Type B pancreatic cell (in vitro differentiated cells): ENCODE results near the gene RERE. TPM values are rescaled to one million over a fixed set of nuclear protein-coding genes. Genes with fewer than 3 reads are reported as not detected.
A peak's percentile ranks its signal among the peaks of the same experiment; 100 is the strongest.

Source experiments
- DNase-seq: peaks from one replicate; pipeline ENCODE4 v3.0.0; 2021; ENCODE audit warnings: mixed read lengths; ENCODE audit not compliant: unreplicated experiment; ENCODE audit errors: extremely low spot score
- H3K27ac Mint-ChIP-seq: 2 replicates; pipeline ENCODE4 v1.8.0; 2021; ENCODE audit warnings: mild to moderate bottlenecking, mixed read lengths
- H3K27me3 Mint-ChIP-seq: 2 replicates; pipeline ENCODE4 v1.8.0; 2021; ENCODE audit warnings: mixed read lengths
- H3K36me3 Mint-ChIP-seq: 2 replicates; pipeline ENCODE4 v1.8.0; 2021; ENCODE audit warnings: mixed read lengths
- H3K4me1 Mint-ChIP-seq: one replicate; pipeline ENCODE4 v1.8.0; 2021; ENCODE audit warnings: mixed read lengths; ENCODE audit not compliant: unreplicated experiment
- H3K4me3 Mint-ChIP-seq: 2 replicates; pipeline ENCODE4 v1.8.0; 2021; ENCODE audit warnings: mild to moderate bottlenecking, mixed read lengths
- H3K9me3 Mint-ChIP-seq: 2 replicates; pipeline ENCODE4 v1.8.0; 2021; ENCODE audit warnings: mixed read lengths
- total RNA-seq: library from RNA; stranded (reverse); gene quantifications from 2 replicates; pipeline ENCODE4 v1.2.1, GENCODE V29; 2021; ENCODE audit warnings: low replicate concordance
- TF ChIP-seq, protein P1 (sequence below): fragments of 200-600 bp; sonication (generic); conservative IDR thresholded peaks from 2 replicates; pipeline ENCODE4 v1.5.0; 2021; ENCODE audit warnings: antibody characterized with exemption, mild to moderate bottlenecking

The RERE gene
- total RNA-seq, 1 donor from 2014 or later: 141 TPM

DNA sequence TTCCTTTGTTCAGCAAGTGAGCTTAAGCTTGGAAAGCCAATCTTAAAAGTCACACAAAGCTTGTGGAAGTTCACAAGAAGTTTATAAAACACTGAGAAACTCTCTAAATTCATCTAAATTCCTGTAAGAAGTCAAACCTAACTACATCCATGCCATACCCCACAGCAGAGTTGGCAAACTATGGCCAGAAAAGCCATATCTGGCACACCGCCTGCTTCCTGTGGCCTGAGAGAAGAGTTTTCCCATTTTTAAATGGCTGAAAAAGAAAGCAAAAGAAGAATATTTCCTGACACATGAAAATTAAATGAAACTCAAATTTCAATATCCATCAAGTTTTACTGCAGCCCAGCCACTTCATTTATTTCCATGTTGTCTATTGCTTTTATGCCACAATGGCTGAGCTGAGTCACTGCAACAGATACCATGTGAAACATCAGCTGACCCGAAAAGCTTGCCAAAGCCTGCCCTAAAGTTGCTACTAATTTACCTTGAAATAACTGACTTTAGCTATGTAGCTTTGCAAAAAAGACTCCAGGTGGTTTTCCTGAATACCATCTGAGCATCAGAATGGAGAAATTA is 262.4 kb downstream of the RERE start:
- H3K4me3 Mint-ChIP-seq: no peak overlapping the region
- no peak for DNase-seq
- TF ChIP-seq, protein P1, sequence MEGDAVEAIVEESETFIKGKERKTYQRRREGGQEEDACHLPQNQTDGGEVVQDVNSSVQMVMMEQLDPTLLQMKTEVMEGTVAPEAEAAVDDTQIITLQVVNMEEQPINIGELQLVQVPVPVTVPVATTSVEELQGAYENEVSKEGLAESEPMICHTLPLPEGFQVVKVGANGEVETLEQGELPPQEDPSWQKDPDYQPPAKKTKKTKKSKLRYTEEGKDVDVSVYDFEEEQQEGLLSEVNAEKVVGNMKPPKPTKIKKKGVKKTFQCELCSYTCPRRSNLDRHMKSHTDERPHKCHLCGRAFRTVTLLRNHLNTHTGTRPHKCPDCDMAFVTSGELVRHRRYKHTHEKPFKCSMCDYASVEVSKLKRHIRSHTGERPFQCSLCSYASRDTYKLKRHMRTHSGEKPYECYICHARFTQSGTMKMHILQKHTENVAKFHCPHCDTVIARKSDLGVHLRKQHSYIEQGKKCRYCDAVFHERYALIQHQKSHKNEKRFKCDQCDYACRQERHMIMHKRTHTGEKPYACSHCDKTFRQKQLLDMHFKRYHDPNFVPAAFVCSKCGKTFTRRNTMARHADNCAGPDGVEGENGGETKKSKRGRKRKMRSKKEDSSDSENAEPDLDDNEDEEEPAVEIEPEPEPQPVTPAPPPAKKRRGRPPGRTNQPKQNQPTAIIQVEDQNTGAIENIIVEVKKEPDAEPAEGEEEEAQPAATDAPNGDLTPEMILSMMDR: no peak
- H3K36me3 Mint-ChIP-seq: peaks cover 22% of the 10 kb centered on the region
- H3K27me3 Mint-ChIP-seq: no peaks in the 10 kb centered on the region
- peak overlapping the region; percentile 6 for H3K27ac Mint-ChIP-seq
- H3K9me3 Mint-ChIP-seq: no peaks in the 10 kb centered on the region
- peaks cover 28% of the 10 kb centered on the region for H3K4me1 Mint-ChIP-seq

DNA sequence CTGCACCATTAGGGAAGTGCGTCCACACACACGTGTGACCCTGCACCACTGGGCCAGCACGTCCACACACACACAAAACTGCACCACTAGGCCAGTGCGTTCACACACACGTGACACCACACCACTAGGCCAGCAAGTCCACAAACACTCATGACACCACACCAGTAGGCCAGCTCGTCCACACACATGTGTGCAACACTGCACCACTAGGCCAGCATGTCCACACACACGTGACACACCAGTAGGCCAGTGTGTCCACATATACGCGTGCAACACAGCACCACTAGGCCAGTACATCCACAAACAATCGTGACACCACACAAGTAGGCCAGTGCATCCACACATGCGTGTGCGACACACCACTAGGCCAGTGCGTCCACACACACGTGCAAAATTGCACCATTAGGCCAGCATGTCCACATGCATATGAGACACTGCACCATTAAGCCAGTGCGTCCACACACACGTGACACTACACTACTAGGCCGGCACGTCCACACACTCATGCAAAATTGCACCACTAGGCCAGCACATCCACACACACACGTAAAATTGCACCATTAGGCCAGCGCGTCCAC is 264.5 kb downstream of the RERE start:
- no peak for DNase-seq
- H3K27me3 Mint-ChIP-seq: no peaks in the 10 kb centered on the region
- H3K4me3 Mint-ChIP-seq: peak overlapping the region; percentile 48
- H3K27ac Mint-ChIP-seq: peak overlapping the region; percentile 77
- peaks cover 25% of the 10 kb centered on the region for H3K36me3 Mint-ChIP-seq
- TF ChIP-seq, protein P1: no peak
- H3K9me3 Mint-ChIP-seq: no peaks in the 10 kb centered on the region
- peaks cover 38% of the 10 kb centered on the region for H3K4me1 Mint-ChIP-seq

DNA sequence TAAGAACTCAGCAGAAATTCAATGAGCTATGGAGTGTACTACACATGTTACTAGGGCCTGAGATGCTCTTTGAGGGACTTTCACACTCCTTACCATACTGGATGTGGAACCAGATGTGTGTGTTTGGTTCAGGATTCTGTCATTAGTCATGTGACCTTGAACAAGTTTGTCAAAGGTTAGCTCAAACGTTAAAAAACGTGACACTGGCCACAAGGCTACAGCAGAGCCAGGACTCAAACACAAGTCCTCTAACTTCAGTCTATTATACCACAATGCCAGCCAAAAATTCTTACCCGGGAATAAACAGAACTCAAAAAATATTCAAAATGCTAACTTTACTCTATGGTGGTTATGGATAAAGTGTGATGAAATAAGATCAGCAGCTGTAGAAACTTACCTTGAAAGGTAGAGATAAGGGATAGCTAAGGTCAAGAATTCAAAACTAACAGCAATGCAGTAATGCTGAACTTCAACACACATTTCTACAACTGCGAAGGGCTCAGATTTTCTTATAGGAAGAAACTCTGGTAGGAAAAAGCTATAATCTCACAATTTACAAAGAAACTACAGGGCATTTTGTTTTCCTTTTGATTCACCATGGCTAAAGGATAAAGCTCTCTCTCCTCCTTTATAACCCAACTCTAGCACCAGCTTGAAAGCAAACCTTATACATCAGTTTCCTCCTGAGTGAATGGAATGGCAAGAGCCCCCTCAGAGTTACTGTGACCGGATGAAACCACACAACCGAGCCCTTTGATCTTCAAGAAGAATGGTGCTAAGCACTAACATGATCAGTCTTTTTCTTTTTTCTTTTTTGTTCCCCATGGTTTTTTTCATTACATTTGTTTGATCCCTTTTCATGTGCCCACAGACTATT is 265.6 kb downstream of the RERE start:
- Mint-ChIP-seq H3K36me3 (peaks cover 29% of the 10 kb centered on the region), H3K9me3 (no peaks in the 10 kb centered on the region), H3K4me1 (peaks cover 40% of the 10 kb centered on the region), H3K27me3 (no peaks in the 10 kb centered on the region), H3K27ac (peak overlapping the region; percentile 77), H3K4me3 (peak overlapping the region; percentile 48)
- TF ChIP-seq, protein P1: no peak
- no peak for DNase-seq

DNA sequence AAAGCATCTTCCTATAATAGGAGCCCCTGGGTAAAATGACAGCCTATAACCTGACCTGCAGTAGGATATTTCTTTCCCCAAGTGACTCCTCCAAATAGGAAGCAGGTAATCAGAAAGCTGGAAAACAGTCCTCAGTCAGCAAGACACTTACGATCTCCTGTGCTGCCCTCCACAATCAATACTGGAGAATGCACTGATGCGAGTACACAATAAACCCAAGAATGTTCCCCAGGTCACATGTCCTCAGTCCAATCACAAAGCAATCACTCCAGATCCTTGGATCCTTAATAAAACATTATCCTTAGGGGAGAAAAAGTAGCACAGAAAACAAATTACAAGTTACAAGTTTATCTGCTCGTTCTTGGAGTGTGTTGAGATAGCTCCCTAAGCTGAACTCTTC is 266.4 kb downstream of the RERE start:
- TF ChIP-seq, protein P1: no peak
- H3K27me3 Mint-ChIP-seq: no peaks in the 10 kb centered on the region
- H3K9me3 Mint-ChIP-seq: no peaks in the 10 kb centered on the region
- H3K4me3 Mint-ChIP-seq: peak overlapping the region; percentile 24
- H3K4me1 Mint-ChIP-seq: peaks cover 40% of the 10 kb centered on the region
- no peak for DNase-seq
- peaks cover 29% of the 10 kb centered on the region for H3K36me3 Mint-ChIP-seq
- H3K27ac Mint-ChIP-seq: peak overlapping the region; percentile 77

DNA sequence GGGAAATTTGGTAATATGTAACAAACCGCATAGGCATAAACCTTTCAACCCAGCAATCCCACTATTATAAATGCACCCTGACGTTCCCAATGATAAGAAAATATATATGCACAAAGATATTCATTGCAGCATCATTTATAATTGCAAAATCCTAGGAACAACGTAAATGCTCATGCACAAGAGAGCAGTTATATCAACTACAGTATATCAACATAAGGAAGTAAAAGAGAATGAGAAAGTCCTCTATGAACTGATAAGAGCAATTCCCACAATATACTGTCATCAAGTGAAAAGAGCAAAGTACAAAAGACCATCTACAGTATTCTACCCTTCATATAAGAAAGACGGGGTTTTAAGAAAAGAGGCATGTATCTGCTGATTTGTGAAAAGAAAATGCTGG is 269.6 kb downstream of the RERE start:
- peaks cover 33% of the 10 kb centered on the region for H3K4me1 Mint-ChIP-seq
- TF ChIP-seq, protein P1: no peak
- peak overlapping the region; percentile 21 for H3K27ac Mint-ChIP-seq
- H3K4me3 Mint-ChIP-seq: no peak overlapping the region
- no peaks in the 10 kb centered on the region for H3K27me3 Mint-ChIP-seq
- peaks cover 31% of the 10 kb centered on the region for H3K36me3 Mint-ChIP-seq
- no peak for DNase-seq
- H3K9me3 Mint-ChIP-seq: peaks cover 12% of the 10 kb centered on the region
